DND-41 (cell line): Measurements from ENCODE around the gene PCDHGB5.
"Not testable (repeated sequence)": the region's sequence is repeated elsewhere in the genome, so short reads cannot be mapped to it uniquely, and the experiment has no call there.

Experiments used
- ATAC-seq: fragments of 200-7000 bp; cut with Tn5 transposase; 3 replicates; pipeline ENCODE4 v1.9.1; 2021; ENCODE audit warnings: low read depth; ENCODE audit not compliant: insufficient read depth
- DNase-seq: peaks from one replicate; pipeline ENCODE4 v3.0.0-alpha.2; 2020
- H2AFZ ChIP-seq: 2 replicates; pipeline ENCODE4 v1.6.0; 2012; ENCODE audit warnings: low read depth, low read length
- H3K27ac ChIP-seq: 2 replicates; pipeline ENCODE4 v1.5.1; 2012; ENCODE audit warnings: low read length, inconsistent platforms
- H3K27me3 ChIP-seq: fragments of 200-600 bp; sonication (generic); 2 replicates; pipeline ENCODE4 v1.6.0; 2012; ENCODE audit warnings: low read length, mild to moderate bottlenecking, inconsistent platforms; ENCODE audit not compliant: insufficient read depth, poor library complexity
- H3K36me3 ChIP-seq: 2 replicates; pipeline ENCODE4 v1.5.1; 2012; ENCODE audit warnings: low read length, inconsistent platforms; ENCODE audit not compliant: insufficient read depth
- H3K4me1 ChIP-seq: 2 replicates; pipeline ENCODE4 v1.5.1; 2012; ENCODE audit warnings: mild to moderate bottlenecking, low read length; ENCODE audit not compliant: insufficient read depth
- H3K4me2 ChIP-seq: 2 replicates; pipeline ENCODE4 v1.6.0; 2012; ENCODE audit warnings: mild to moderate bottlenecking, moderate library complexity, low read length, inconsistent platforms; ENCODE audit not compliant: insufficient read depth
- H3K4me3 ChIP-seq, 2 experiments: fragments of 200-600 bp in 1 of 2; shearing (Covaris generic) in 1 of 2; 2 replicates each; pipeline ENCODE4 v1.5.1; 2012 to 2016; ENCODE audit warnings: inconsistent platforms in 2 of 2, low read length in 2 of 2, mild to moderate bottlenecking in 2 of 2, low read depth in 1 of 2, moderate library complexity in 1 of 2
- H3K79me2 ChIP-seq: 2 replicates; pipeline ENCODE4 v1.6.0; 2012; ENCODE audit warnings: low read length, inconsistent platforms; ENCODE audit not compliant: insufficient read depth
- H3K9ac ChIP-seq: 2 replicates; pipeline ENCODE4 v1.6.0; 2012; ENCODE audit warnings: low read depth, mild to moderate bottlenecking, inconsistent platforms, low read length, moderate library complexity
- H3K9me3 ChIP-seq: 2 replicates; pipeline ENCODE4 v1.5.1; 2012; ENCODE audit warnings: low read length, moderate library complexity, mild to moderate bottlenecking, inconsistent platforms; ENCODE audit not compliant: insufficient read depth, severe bottlenecking
- H4K20me1 ChIP-seq: 2 replicates; pipeline ENCODE4 v1.6.0; 2012; ENCODE audit warnings: low read length; ENCODE audit not compliant: insufficient read depth
- EZH2 ChIP-seq: IDR thresholded peaks from 3 replicates; pipeline ENCODE4 v1.6.1; 2012; ENCODE audit warnings: borderline replicate concordance, low read depth, mild to moderate bottlenecking, moderate library complexity, low read length, inconsistent platforms; ENCODE audit not compliant: severe bottlenecking
- TF ChIP-seq, protein P1 (sequence below): IDR thresholded peaks from 2 replicates; pipeline ENCODE4 v1.5.1; 2012; ENCODE audit warnings: borderline replicate concordance, low read length, moderate library complexity, mild to moderate bottlenecking; ENCODE audit not compliant: poor library complexity, severe bottlenecking; ENCODE audit errors: extremely low read depth

PCDHGB5 gene

DNA sequence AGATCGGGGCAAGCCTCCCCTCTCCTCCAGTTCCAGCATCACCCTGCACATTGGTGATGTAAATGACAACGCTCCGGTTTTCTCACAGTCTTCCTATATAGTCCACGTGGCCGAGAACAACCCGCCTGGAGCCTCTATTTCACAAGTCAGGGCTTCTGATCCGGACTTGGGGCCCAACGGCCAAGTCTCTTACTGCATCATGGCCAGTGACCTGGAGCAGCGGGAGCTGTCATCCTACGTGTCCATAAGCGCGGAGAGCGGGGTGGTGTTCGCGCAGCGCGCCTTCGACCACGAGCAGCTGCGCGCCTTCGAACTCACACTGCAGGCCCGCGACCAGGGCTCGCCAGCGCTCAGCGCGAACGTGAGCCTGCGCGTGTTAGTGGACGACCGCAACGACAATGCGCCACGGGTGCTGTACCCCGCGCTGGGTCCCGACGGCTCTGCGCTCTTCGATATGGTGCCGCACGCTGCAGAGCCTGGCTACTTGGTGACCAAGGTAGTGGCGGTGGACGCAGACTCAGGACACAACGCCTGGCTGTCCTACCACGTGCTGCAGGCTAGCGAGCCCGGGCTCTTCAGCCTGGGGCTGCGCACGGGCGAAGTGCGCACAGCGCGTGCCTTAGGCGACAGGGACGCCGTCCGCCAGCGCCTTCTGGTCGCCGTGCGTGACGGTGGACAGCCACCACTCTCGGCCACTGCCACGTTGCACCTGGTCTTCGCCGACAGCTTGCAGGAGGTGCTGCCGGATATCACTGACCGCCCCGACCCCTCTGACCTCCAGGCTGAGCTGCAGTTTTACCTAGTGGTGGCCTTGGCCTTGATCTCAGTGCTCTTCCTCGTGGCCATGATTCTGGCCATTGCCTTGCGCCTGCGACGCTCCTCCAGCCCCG lies 8.3 kb upstream of the PCDHGB5 start:
- Histone ChIP-seq H2AFZ (no peak overlapping the region), H3K27ac (no peak overlapping the region), H3K4me2 (no peak overlapping the region), H3K79me2 (no peaks in the 10 kb centered on the region), H3K36me3 (no peaks in the 10 kb centered on the region), H3K9me3 (no peaks in the 10 kb centered on the region), H3K4me3 (no peak overlapping the region), H3K27me3 (no peaks in the 10 kb centered on the region), H3K9ac (no peak overlapping the region), H4K20me1 (no peaks in the 10 kb centered on the region), H3K4me1 (no peaks in the 10 kb centered on the region)
- DNase-seq (no peak), ATAC-seq (no peak)
- no peak for TF ChIP-seq EZH2
- TF ChIP-seq, protein P1, sequence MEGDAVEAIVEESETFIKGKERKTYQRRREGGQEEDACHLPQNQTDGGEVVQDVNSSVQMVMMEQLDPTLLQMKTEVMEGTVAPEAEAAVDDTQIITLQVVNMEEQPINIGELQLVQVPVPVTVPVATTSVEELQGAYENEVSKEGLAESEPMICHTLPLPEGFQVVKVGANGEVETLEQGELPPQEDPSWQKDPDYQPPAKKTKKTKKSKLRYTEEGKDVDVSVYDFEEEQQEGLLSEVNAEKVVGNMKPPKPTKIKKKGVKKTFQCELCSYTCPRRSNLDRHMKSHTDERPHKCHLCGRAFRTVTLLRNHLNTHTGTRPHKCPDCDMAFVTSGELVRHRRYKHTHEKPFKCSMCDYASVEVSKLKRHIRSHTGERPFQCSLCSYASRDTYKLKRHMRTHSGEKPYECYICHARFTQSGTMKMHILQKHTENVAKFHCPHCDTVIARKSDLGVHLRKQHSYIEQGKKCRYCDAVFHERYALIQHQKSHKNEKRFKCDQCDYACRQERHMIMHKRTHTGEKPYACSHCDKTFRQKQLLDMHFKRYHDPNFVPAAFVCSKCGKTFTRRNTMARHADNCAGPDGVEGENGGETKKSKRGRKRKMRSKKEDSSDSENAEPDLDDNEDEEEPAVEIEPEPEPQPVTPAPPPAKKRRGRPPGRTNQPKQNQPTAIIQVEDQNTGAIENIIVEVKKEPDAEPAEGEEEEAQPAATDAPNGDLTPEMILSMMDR = no peak

DNA sequence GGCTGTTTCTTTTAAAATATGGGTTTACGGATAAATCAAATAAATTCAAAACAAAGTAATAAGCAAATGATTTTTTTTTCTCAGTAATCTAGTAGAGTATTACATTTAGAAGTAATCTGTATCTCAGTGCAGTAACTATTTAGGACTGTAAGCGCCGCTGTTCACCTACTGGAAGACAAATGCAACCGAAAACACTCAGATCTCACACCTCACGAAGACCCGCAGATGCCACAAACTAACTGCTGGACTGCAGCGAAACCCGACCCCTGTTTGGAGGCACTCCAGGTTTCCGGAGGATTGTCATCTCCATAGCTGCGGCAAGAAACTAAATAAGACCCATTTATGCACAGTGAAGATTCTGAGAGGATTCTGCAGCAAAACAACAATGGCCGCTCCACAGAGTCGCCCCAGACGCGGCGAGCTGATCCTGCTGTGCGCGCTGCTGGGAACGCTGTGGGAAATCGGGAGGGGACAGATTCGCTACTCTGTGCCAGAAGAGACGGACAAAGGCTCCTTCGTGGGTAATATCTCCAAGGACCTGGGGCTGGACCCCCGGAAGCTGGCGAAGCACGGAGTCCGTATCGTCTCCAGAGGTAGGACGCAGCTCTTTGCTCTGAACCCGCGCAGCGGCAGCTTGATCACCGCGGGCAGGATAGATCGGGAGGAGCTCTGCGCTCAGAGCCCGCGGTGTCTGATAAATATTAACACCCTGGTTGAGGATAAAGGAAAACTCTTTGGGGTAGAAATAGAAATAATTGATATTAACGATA lies 5.1 kb upstream of the PCDHGB5 start, which contains the start of gene PCDHGA8:
TSS of gene PCDHGA8 (plus strand) at position 205 of the 770 bp plus-strand sequence. CDS start at position 386, 181 bp downstream.
- DNase-seq (no peak), ATAC-seq (no peak)
- Histone ChIP-seq H3K4me2 (no peak within 1 kb of the TSS), H3K27ac (no peak within 1 kb of the TSS), H3K36me3 (no peaks in the 10 kb centered on the region), H4K20me1 (no peaks in the 10 kb centered on the region), H2AFZ (no peak within 1 kb of the TSS), H3K9me3 (no peaks in the 10 kb centered on the region), H3K9ac (no peak within 1 kb of the TSS), H3K4me3 (no peak within 1 kb of the TSS), H3K79me2 (no peaks in the 10 kb centered on the region), H3K4me1 (no peaks in the 10 kb centered on the region), H3K27me3 (no peaks in the 10 kb centered on the region)
- no peak for TF ChIP-seq EZH2
- TF ChIP-seq, protein P1 = no peak

GRCh38 chr5:141393267-141393666 lies 4.5 kb upstream of the PCDHGB5 start:
- Histone ChIP-seq H3K79me2 (no peaks in the 10 kb centered on the region), H3K36me3 (no peaks in the 10 kb centered on the region), H3K4me2 (no peak overlapping the region), H3K9me3 (no peaks in the 10 kb centered on the region), H3K4me1 (no peaks in the 10 kb centered on the region), H2AFZ (no peak overlapping the region), H3K9ac (no peak overlapping the region), H4K20me1 (no peaks in the 10 kb centered on the region), H3K27ac (no peak overlapping the region), H3K4me3 (no peak overlapping the region), H3K27me3 (no peaks in the 10 kb centered on the region)
- TF ChIP-seq EZH2 = no peak
- TF ChIP-seq, protein P1 = no peak
- DNase-seq = no peak
- no peak for ATAC-seq

GRCh38 chr5:141394401-141395187 lies 3.2 kb upstream of the PCDHGB5 start:
- not testable (repeated sequence) for DNase-seq, H3K4me1 ChIP-seq, H3K79me2 ChIP-seq, H3K27ac ChIP-seq, H3K27me3 ChIP-seq, H3K9ac ChIP-seq, H4K20me1 ChIP-seq, H2AFZ ChIP-seq, H3K4me2 ChIP-seq, ATAC-seq, H3K9me3 ChIP-seq, H3K36me3 ChIP-seq, H3K4me3 ChIP-seq
